ENCODE measurements around the gene CCSER1.

DNA sequence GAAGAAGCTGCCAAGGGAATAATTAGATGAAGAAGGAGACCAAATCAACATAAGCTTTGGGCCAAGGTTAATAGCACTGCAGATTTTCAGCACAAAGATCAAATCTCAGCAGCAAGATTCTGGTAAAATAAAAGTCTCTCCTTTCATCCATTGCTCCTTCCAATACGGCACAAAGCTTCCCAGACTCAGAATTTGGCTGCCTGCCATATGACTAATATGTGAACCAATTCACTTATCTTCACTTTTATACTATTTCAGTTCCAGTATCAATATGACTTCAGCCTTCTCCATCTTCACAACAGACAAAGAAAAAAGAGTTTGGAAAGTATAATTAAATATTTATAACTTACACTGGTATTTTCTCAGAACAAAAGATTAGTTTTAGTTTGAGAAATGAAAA lies 1198.3 kb downstream of the CCSER1 start:
- TF ChIP-seq POLR2AphosphoS5 (IDR thresholded peaks at IDR 0.05; ENCODE audit: borderline replicate concordance, low read depth, low read length) (no peak), EZH2 (IDR thresholded peaks at IDR 0.05) (no peak)

All from SK-N-MC (cell line).